HG03108 (cell line): Measurements from ENCODE around the gene PON3.

Experiments used
- ATAC-seq: cut with Tn5 transposase; IDR thresholded peaks from one replicate; pipeline ENCODE4 v1.9.1; 2021; ENCODE audit warnings: moderate library complexity; ENCODE audit not compliant: unreplicated experiment

Gene PON3

GRCh38 chr7:95311389-95311788 lies 84.8 kb downstream of the PON3 start:
- ATAC-seq, result no peak

GRCh38 chr7:95309951-95310350 lies 86.2 kb downstream of the PON3 start:
- ATAC-seq, result no peak
